Measurements from ENCODE around the gene LSM8. TPM values are rescaled to one million over a fixed set of nuclear protein-coding genes. Genes with fewer than 3 reads are reported as not detected.

The LSM8 gene
- total and polyA plus RNA-seq, 2 experiments from 2014 or later, result 25.7 to 47.2 TPM

DNA sequence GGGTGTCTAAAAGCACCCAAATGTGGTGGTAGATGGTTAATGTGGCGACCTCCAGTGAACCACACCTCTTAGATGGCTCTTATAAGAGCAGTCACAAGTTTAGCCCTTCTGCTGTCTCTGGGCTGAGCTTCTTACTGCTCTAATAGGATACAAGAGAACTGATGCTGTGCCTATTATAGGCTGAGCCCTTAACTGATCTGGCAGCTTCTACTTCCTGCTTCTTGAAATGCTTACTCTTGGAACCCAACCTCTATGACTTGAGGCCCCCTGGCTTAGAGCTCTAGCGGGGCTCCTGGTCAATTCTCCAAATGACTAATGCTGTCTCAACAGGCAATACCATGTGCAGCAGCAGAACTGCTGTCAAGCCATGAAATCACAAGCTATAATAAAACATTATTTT is 35.0 kb upstream of the LSM8 start:
- Histone ChIP-seq H3K4me3 (no peak overlapping the region), H3K79me2 (ENCODE audit: insufficient read depth) (no peaks in the 10 kb centered on the region), H3K9me3 (ENCODE audit: low read depth) (no peaks in the 10 kb centered on the region), H3K27ac (peak overlapping the region; percentile 3; the same call in 1 of the 2 replicates), H3K9me2 (ENCODE audit: insufficient read depth) (no peaks in the 10 kb centered on the region), H3K4me1 (ENCODE audit: insufficient read depth) (peaks cover 54% of the 10 kb centered on the region), H3K27me3 (replicated peaks; ENCODE audit: insufficient read depth) (no peaks in the 10 kb centered on the region), H3K36me3 (ENCODE audit: low read depth) (no peaks in the 10 kb centered on the region), H4K20me1 (ENCODE audit: insufficient read depth) (no peaks in the 10 kb centered on the region), H3F3A (ENCODE audit: insufficient read depth) (peaks cover 34% of the 10 kb centered on the region), H3K9ac (no peak overlapping the region), H3K4me2 (ENCODE audit: unreplicated experiment) (peak overlapping the region; percentile 34), H2AFZ (peak overlapping the region; percentile 42)
- peak; percentile 71 for DNase-seq
- WGBS, 2 experiments (ENCODE audit: low coverage in 1 of 2, low lambda C conversion rate in 2 of 2, missing lambda C conversion rate in 2 of 2), result 4 to 17% methylated on average over 2 of the region's 2 CpGs
- no peak for TF ChIP-seq EZH2phosphoT487 (IDR thresholded peaks at IDR 0.05; ENCODE audit: insufficient read depth, low read depth)
- no peak for TF ChIP-seq EZH2 (IDR thresholded peaks at IDR 0.05; ENCODE audit: insufficient read depth, poor library complexity, severe bottlenecking)
- in situ Hi-C loops (cut with MboI), result no loop called here

DNA sequence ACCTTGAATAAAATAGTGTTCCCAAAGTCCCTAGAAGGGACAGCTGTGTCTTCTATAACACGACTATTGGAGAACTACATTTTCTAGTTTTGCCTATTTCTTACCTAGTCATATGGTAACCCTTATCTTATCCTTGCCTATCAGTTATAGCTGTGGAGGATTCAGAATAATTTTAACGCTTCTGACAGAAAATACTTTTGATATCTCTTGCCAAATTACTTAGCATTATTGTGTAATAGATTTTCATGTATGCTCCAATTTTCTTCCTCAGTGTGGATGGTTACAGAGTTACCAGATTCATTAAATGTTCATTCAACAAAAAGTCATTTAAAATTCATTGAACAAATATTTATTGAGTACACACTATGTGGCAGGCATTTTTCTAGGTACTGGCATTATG is 34.6 kb upstream of the LSM8 start:
- in situ Hi-C loops (cut with MboI), result no loop called here
- Histone ChIP-seq H3K9ac (no peak overlapping the region), H4K20me1 (ENCODE audit: insufficient read depth) (no peaks in the 10 kb centered on the region), H3F3A (ENCODE audit: insufficient read depth) (peaks cover 34% of the 10 kb centered on the region), H3K27ac (peak overlapping the region; percentile 3; the same call in 1 of the 2 replicates), H2AFZ (peak overlapping the region; percentile 42; the same call in 1 of the 2 replicates), H3K9me2 (ENCODE audit: insufficient read depth) (no peaks in the 10 kb centered on the region), H3K4me2 (ENCODE audit: unreplicated experiment) (peak overlapping the region; percentile 34), H3K79me2 (ENCODE audit: insufficient read depth) (no peaks in the 10 kb centered on the region), H3K27me3 (replicated peaks; ENCODE audit: insufficient read depth) (no peaks in the 10 kb centered on the region), H3K9me3 (ENCODE audit: low read depth) (no peaks in the 10 kb centered on the region), H3K4me1 (ENCODE audit: insufficient read depth) (peaks cover 54% of the 10 kb centered on the region), H3K36me3 (ENCODE audit: low read depth) (no peaks in the 10 kb centered on the region), H3K4me3 (no peak overlapping the region)
- TF ChIP-seq EZH2 (IDR thresholded peaks at IDR 0.05; ENCODE audit: insufficient read depth, poor library complexity, severe bottlenecking) (no peak), EZH2phosphoT487 (IDR thresholded peaks at IDR 0.05; ENCODE audit: insufficient read depth, low read depth) (no peak)
- WGBS, 2 experiments (ENCODE audit: low coverage in 1 of 2, low lambda C conversion rate in 2 of 2, missing lambda C conversion rate in 2 of 2), result 28 to 30% methylated on average over 2 of the region's 2 CpGs
- DNase-seq, result no peak

DNA sequence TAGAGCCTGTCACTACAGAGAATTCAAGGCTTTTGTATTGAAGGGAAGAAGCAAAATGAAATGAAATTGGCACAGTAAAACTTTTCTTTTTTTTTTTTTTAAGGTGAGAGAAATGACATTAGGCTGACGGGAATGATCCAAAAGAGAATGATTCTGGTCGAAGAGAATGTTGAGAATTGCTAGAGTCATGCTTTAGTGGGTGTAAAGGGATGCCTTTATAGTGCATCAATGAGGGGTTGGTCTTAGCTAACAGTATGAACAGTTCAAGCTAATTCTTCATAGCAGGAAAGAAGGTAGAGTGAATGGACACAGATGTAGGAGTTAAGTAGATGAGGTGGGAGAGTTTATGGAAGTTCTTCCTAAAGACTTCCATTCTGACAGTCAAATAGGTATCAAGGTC is 32.3 kb upstream of the LSM8 start:
- in situ Hi-C loops (cut with MboI), result no loop called here
- no peaks in the 10 kb centered on the region for H4K20me1 ChIP-seq (ENCODE audit: insufficient read depth)
- peaks cover 54% of the 10 kb centered on the region for H3K4me1 ChIP-seq (ENCODE audit: insufficient read depth)
- peaks cover 34% of the 10 kb centered on the region for H3F3A ChIP-seq (ENCODE audit: insufficient read depth)
- no peaks in the 10 kb centered on the region for H3K9me2 ChIP-seq (ENCODE audit: insufficient read depth)
- no peaks in the 10 kb centered on the region for H3K79me2 ChIP-seq (ENCODE audit: insufficient read depth)
- peak overlapping the region; percentile 17; the same call in 1 of the 2 replicates for H2AFZ ChIP-seq
- WGBS, 2 experiments (ENCODE audit: low coverage in 1 of 2, low lambda C conversion rate in 2 of 2, missing lambda C conversion rate in 2 of 2), result 11 to 23% methylated on average over 2 of the region's 2 CpGs
- H3K4me3 ChIP-seq, result peak overlapping the region; percentile 48
- H3K27ac ChIP-seq, result peak overlapping the region; percentile 72
- no peaks in the 10 kb centered on the region for H3K36me3 ChIP-seq (ENCODE audit: low read depth)
- no peaks in the 10 kb centered on the region for H3K9me3 ChIP-seq (ENCODE audit: low read depth)
- peak; percentile 81 for DNase-seq
- H3K4me2 ChIP-seq (ENCODE audit: unreplicated experiment), result peak overlapping the region; percentile 68
- TF ChIP-seq EZH2 (IDR thresholded peaks at IDR 0.05; ENCODE audit: insufficient read depth, poor library complexity, severe bottlenecking) (no peak), EZH2phosphoT487 (IDR thresholded peaks at IDR 0.05; ENCODE audit: insufficient read depth, low read depth) (no peak)
- no peak overlapping the region for H3K9ac ChIP-seq
- no peaks in the 10 kb centered on the region for H3K27me3 ChIP-seq (replicated peaks; ENCODE audit: insufficient read depth)

DNA sequence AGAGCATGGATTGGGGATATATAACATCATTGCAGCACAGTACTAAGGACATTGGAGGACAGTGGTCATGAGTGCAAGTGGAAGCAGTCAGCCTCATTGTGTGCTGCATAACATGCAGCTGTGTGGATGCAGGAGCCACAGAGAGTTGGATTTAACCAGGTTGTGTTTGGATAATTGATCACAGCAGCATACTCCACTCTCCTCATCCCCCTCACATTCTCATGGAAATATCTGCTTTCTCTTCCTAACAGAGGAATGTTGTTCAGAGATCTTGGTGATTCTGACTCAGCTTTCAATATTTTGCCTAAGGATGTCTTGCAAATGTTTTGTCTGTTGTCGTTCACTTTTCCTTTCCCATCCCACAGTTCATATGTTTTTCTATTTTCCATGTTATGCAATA is 31.8 kb upstream of the LSM8 start:
- DNase-seq, result peak; percentile 55
- no peaks in the 10 kb centered on the region for H3K79me2 ChIP-seq (ENCODE audit: insufficient read depth)
- no peaks in the 10 kb centered on the region for H3K9me2 ChIP-seq (ENCODE audit: insufficient read depth)
- H3K9me3 ChIP-seq (ENCODE audit: low read depth), result no peaks in the 10 kb centered on the region
- no peak for TF ChIP-seq EZH2 (IDR thresholded peaks at IDR 0.05; ENCODE audit: insufficient read depth, poor library complexity, severe bottlenecking)
- TF ChIP-seq EZH2phosphoT487 (IDR thresholded peaks at IDR 0.05; ENCODE audit: insufficient read depth, low read depth), result no peak
- H3F3A ChIP-seq (ENCODE audit: insufficient read depth), result peaks cover 34% of the 10 kb centered on the region
- no peak overlapping the region for H3K9ac ChIP-seq
- no peaks in the 10 kb centered on the region for H4K20me1 ChIP-seq (ENCODE audit: insufficient read depth)
- peak overlapping the region; percentile 17; the same call in 1 of the 2 replicates for H2AFZ ChIP-seq
- H3K36me3 ChIP-seq (ENCODE audit: low read depth), result no peaks in the 10 kb centered on the region
- peak overlapping the region; percentile 48 for H3K4me3 ChIP-seq
- no peaks in the 10 kb centered on the region for H3K27me3 ChIP-seq (replicated peaks; ENCODE audit: insufficient read depth)
- H3K4me2 ChIP-seq (ENCODE audit: unreplicated experiment), result peak overlapping the region; percentile 68
- in situ Hi-C loops (cut with MboI), result no loop called here
- peaks cover 54% of the 10 kb centered on the region for H3K4me1 ChIP-seq (ENCODE audit: insufficient read depth)
- 0 to 3% methylated on average over 1 of the region's 1 CpG for WGBS, 2 experiments (ENCODE audit: low coverage in 1 of 2, low lambda C conversion rate in 2 of 2, missing lambda C conversion rate in 2 of 2)
- H3K27ac ChIP-seq, result peak overlapping the region; percentile 72

DNA sequence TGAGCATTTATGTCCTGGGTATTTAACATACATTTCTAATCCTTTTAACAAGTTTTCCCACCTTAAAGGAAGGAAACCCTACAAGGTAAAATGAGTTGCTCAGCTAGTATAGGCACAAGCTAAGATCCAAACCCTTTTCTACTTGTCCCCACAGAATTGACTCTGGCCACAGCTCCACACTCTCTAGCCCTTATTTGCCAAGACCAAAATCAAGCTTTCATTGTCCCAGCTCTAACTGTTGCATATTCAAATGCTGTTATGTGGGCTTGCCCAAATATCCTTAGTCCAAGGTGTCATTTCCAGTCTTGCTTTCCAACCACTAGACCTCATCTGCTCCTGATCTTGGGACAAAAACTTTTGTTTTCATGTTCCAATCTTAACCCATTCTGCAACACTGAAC is 31.3 kb upstream of the LSM8 start:
- Histone ChIP-seq H3K4me1 (ENCODE audit: insufficient read depth) (peaks cover 54% of the 10 kb centered on the region), H3K79me2 (ENCODE audit: insufficient read depth) (no peaks in the 10 kb centered on the region), H4K20me1 (ENCODE audit: insufficient read depth) (no peaks in the 10 kb centered on the region), H3K36me3 (ENCODE audit: low read depth) (no peaks in the 10 kb centered on the region), H3K27me3 (replicated peaks; ENCODE audit: insufficient read depth) (no peaks in the 10 kb centered on the region), H3F3A (ENCODE audit: insufficient read depth) (peaks cover 34% of the 10 kb centered on the region), H3K9me3 (ENCODE audit: low read depth) (no peaks in the 10 kb centered on the region), H3K4me2 (ENCODE audit: unreplicated experiment) (peak overlapping the region; percentile 68), H3K9ac (no peak overlapping the region), H3K27ac (peak overlapping the region; percentile 72), H2AFZ (peak overlapping the region; percentile 17; the same call in 1 of the 2 replicates), H3K9me2 (ENCODE audit: insufficient read depth) (no peaks in the 10 kb centered on the region), H3K4me3 (peak overlapping the region; percentile 48)
- in situ Hi-C loops (cut with MboI), result no loop called here
- TF ChIP-seq EZH2 (IDR thresholded peaks at IDR 0.05; ENCODE audit: insufficient read depth, poor library complexity, severe bottlenecking) (no peak), EZH2phosphoT487 (IDR thresholded peaks at IDR 0.05; ENCODE audit: insufficient read depth, low read depth) (no peak)
- DNase-seq, result peak; percentile 6

Data from GM23248 (cell line).